SK-N-MC (cell line): Measurements from ENCODE around the gene RBM48.

Source experiments
- EZH2 ChIP-seq: fragments of 200-600 bp; sonication (generic); IDR thresholded peaks from one replicate; pipeline ENCODE4 v1.6.1; 2017; ENCODE audit warnings: antibody characterized with exemption
- POLR2AphosphoS5 ChIP-seq: IDR thresholded peaks from 2 replicates; pipeline ENCODE4 v1.6.1; 2012; ENCODE audit warnings: mild to moderate bottlenecking, low read depth, low read length, borderline replicate concordance

- no peak for TF ChIP-seq POLR2AphosphoS5
- no peak for TF ChIP-seq EZH2
Measured at GRCh38 chr7:92489634-92490033, 39.0 kb upstream of the RBM48 start.
